GM19193 (cell line): ENCODE results near the gene NCBP3.

Experiments used
- POLR2A ChIP-seq: IDR thresholded peaks from 4 replicates; pipeline ENCODE4 v1.6.1; 2011; ENCODE audit not compliant: insufficient read depth, insufficient read length; ENCODE audit errors: extremely low read depth

The NCBP3 gene

DNA sequence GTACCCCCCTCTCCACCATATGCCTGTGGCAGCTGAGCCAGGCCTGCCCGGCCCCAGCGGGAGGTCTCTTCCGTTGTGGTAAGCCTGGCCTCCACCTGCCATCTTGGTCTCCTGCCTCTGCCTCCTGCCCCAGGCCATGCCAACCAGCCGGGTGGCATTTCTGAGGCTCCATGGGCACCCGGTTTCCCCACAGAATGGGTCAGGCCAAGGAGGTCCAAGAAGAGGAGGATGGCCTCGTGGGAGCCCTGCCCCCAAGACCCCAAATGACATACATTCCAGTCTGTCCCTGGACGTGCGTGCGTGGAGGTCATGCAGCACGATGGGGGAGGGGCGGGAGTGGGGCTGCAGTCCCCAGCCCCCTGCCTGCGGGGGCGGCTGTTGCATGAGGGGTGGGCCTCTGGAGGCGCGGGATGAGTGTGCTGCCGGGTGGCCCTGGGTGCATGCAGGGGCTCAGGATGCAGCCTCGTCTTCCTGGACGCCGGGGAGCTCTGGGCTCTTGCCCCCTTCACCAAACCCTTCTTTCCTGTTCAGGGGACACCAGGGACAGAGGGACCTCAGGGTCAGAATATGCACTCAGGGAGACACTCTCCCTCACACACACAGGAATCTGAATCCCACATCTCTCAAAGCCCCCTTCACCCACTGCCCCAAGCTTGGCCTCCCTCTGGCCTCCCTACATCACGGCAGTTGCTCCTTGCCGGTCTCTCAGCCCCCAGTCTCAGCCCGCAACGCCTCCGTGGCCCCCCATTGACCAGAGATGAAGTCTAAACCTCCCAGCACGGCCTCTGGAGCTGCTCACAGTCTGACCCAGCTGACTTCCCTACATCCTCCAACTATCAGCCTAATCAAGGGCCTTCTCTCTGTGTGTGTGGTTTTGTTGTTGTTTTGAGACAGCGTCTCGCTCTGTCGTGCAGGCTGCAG is 16.0 kb upstream of the NCBP3 start:
- no peak for TF ChIP-seq POLR2A

DNA sequence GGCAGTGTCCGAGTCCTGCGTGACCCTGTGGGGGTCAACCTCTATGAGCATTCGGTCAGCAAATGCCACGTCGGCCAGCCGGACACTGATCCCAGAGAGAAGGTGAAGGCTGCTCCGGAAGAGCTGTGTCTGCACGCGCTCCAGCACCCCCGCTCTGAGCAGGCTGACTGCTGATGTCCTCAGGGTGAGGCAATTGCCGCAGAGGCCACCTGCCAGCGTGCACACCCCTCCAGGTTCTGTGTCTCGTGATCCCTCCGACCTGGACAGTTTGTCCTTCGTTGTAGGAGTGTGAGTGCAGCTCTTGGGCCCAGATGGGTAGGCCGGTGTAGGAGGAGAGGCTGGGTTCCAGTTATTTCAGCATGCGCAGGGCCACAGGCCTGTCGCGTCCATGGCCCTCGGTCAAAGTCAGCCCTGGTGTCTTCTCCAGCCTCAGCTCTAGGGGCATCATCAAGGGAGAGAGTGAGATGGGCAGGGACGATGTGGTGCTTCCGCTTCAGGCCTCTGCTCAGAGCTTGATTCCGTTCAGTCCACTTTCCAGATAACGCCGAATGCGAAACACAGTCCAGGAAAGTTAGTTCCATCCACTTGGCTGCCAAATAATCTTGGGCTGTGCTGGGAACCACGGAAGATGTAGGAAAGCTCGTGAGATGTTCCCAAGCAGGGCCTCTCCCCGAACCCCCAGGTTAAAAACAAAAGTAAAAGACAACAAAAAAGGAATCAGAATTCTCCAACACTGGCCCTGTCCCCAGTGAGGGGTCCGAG is 15.1 kb upstream of the NCBP3 start:
- no peak for TF ChIP-seq POLR2A

DNA sequence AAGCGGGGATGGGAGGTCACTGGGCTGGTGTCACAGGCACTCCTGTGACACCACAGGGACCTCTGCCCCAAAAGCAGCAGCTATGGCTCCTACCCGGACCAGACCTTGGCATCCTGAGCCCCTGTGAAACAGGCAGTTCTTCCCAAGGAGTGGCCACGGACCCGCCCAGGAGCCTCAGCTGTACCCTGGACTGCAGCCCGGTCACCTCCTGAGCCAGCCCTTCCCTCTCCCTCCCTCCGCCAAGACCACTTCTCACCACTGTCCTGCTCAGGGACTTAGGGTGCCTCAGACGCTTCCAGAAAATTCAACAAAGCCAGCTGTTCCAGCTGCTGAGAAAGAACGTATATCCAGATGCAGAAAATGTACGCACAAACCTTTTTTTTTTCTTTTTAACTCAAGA is 13.9 kb upstream of the NCBP3 start:
- TF ChIP-seq POLR2A, result no peak

DNA sequence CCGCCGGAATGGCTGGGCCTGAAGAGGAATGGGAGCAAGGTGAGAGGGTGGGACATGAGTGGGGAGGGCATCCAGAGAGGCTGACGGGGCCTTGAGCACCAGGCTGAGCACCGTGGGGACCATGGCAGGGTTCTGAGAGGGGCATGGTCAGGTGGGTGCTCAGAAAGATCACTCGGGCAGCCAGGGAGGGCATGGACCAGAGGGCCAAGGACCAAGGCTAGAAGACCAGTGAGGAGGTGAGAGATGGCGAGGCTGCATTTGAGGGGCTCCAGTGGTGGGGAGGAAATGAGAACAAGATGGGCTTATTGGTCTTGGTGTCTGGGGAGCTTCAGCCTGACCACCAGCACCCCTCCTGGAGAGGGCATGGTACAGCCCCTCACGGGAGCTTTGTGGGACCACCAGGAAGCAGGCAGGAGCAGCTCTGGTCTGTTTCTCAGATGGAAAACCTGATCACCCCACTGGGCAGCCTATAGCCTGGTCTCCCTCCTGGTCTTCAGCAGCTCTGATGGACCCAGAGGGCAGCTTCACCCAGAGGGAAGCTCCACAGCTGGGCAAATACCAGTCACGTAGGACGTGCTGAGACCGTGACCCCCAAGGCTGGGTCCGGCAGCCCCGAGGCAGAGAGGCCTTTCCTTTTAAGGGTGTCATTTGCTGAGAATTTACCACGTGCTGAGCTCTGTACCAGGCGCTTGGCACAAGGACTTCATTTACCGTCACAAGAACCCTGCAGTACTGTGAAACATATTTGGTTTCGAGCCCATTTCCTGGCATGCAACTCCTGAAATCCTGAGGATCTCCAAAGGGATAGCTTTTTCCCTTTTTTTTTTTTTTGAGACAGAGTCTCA is 11.4 kb upstream of the NCBP3 start:
- no peak for TF ChIP-seq POLR2A

DNA sequence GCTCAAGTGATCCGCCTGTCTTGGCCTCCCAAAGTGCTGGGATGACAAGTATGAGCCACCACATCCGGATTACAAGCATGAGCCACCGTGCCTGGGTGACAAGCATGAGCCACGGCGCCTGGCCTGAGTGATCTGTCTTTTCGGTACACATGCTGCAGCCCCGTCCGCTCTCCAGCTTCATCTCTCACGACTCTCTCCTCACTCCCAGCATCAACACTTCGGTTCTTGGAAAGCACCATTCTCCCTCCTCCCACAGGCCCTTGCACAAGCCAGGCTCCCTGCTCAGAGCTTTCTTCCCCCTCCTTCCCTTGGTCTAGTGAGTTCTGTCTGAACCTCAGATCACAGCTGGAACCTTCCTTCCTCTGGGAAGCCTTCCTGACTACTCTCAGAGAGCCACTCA is 6.5 kb upstream of the NCBP3 start:
- no peak for TF ChIP-seq POLR2A

DNA sequence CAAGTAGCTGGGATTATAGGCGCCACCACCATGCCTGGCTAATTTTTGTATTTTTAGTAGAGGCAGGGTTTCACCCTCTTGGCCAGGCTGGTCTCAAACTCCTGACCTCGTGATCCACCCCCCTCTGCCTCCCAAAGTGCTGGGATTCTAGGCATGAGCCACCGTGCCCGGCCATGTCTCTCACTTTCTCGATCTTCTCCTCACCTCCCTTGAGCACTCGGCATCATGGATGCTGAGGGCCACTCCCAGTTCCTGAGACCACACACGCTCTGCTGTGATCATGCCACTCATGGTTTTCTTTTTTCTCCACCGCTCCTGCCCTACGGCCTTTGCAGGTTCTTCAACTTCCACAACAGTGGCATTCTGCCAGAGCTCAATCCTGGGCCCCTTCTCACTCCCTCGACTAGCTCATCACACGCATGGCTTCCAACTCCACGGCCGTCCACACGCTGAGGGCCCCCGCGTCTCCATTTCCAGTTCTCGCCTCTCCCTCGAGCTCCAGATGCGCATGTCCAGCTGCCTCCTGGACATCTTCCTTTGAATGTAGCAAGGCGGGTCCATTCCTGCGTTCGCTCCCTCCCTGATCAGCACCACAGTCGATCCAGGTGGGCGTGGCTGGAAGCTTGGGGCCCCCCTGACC is 5.5 kb upstream of the NCBP3 start:
- no peak for TF ChIP-seq POLR2A

DNA sequence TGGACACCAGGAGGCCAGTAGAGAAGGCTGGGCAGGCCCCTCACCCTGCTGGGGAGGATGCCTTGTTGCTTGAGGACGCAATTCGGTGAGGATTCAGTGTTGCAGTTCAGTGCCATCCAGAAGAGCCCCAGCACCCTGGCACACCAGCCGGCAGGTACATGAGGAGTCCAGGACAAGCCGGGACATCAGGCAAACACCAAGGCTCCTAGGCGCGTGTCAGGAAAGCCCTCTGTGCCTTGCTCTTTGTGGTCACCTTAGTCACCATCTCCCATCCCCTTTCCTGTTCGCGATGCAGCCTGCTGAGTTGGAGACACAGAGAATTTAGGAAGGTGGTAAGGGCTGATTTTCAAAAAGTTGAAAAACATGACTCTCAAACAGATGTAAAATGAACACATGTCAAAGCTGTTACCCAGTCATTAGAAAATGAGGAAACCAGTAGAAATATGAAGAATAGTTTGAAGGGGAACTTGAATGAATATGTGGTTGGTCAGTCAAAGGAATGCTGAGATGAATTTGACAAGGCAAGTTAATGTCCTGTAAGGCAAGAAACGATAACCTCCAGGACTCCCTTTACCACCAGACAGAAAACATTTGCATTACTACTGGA is 2.3 kb upstream of the NCBP3 start:
- no peak for TF ChIP-seq POLR2A

DNA sequence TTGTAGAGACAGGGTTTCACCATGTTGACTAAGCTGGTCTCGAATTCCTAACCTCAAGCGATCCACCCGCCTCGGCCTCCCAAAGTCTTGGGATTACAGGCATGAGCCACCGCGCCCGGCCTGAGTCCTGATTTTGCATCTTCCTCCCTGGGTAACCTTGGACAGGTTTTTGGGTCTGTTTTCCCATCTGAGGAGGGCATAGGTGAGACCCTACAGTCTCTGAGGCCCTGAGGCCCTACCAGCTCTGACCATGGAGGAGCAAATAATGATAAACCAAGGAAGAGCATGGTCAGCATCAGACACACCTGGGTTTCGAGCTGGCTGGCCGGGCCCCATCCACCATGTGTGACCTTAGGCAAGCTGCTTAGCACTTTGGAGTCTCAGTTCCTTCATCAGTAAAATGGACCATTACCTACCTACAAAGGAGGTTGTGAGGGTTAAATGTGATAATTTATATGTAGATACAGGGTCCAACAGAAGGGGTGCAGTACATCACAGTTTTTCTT is 1.2 kb upstream of the NCBP3 start:
- TF ChIP-seq POLR2A, result no peak

DNA sequence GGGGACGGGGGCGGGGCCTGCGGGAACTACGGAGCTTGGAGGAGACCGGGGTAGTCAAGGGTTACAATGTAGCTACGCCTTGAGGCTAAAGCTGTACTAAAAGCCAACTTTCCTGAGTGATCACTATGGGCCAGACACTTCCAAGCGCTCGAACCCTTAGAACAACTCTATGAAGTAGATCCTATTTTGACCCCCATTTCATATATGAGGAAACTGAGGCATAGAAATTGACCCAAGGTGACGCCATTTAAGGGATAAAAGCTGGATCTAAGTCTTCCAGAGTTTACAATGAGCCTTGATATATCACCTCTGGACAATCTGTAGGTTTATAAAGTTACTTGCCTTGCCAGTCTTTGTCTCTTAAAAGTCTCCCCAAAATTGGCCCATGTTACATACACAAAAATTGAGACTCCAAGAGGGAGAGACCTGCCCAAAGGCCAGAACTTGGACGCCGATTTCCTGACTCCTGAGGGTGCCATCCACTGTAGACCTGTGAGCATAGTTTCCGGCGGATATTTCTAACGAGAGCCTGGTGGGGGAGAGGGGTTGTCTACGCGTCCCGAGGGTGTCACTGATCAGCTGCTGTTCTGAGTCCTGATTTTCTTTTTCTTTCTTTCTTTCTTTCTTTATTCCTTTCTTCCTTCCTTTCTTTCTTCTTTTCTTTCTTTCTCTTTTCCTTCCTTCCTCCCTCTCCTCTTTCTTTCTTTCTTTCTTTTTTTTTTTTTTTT is 555 bp upstream of the NCBP3 start:
- TF ChIP-seq POLR2A, result no peak

DNA sequence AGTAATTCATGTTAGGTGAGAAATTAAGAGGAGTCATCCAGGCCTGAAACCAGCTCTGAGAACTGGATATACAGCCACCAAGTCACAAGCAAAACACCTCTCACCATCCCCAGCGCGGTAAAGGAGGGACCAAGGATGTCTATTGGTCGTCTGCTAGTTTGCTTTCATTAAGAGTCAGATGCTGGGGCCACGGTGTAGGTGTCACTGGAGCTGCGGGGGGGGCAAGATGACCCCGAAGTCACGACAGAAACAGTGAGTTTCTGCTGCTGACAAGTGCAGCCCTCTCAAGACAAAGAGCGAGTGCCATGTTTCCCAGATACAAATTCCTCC is 790 bp downstream of the NCBP3 start:
- TF ChIP-seq POLR2A, result no peak

DNA sequence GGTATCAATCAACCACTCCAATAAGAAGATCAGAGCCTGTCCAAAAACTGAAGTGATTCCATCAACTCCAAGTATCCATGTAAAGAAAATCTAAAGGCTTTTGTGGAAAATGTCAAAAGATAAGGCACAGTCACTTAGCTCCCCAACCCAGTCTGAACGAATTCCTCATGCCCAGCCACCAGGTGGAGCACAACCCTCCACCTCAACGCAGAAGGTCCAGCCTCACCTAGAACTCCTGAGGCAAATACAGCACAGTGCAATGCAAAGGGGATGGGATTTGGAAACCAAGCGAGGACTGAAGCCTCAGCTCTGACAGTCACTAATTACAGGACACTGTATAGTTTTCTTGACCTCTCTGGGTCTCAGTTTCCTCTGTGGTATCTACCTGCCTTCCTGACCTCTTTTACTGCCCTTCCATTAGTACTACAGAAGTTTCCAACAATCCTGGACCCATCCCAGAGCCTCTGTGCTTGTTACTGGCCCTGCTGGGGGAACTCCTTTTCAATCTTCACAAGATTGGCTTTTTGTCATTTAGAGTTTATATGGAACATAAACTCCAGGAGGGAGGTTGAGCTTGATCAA is 2.0 kb downstream of the NCBP3 start:
- TF ChIP-seq POLR2A, result no peak

DNA sequence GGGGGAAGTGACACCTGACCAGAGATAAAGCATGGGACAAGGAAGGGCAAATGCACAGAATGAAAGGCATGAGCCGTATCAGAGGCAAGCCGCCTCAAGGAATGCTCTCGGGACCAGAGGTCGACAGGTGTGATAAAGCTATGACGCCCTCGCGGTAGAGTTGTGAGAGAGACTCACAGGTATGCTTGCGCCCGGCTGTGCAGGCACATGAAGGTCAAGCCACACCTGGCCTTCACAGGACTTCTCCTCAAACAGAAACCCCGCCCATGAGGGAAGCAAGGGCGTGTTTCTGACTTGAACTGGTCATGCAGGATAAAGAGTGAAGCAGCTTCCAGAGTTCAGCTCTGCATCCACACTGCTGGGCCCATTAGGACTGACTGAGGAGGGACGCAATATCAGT is 7.8 kb downstream of the NCBP3 start:
- no peak for TF ChIP-seq POLR2A

DNA sequence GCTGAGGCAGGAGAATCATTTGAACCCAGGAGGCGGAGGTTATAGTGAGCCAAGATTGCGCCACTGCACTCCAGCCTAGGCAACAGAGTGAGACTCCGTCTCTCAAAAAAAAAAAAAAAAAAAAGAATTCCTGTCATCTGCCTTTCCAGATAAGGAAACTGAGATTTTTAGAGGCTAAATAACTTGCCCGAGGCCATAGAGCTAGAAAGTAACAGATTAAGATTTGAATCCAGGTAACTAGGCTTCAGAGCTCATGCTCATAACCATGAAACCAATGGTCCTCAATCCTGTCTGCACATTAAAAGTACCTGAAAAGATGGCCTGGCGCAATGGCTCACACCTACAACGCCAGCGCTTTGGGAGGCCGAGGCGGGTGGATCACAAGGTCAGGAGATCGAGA is 9.5 kb downstream of the NCBP3 start:
- no peak for TF ChIP-seq POLR2A
